GM12891 (cell line): ENCODE results near the gene AP3S2.

Experiments
- PAX5 ChIP-seq: IDR thresholded peaks from 2 replicates; pipeline ENCODE4 v1.6.1; 2011; ENCODE audit warnings: low read length, moderate library complexity, mild to moderate bottlenecking; ENCODE audit not compliant: insufficient read depth, severe bottlenecking
- POLR2A ChIP-seq: IDR thresholded peaks from 2 replicates; pipeline ENCODE4 v1.6.1; 2011; ENCODE audit warnings: low read depth, low read length, control low read depth
- POLR2AphosphoS5 ChIP-seq: IDR thresholded peaks from 2 replicates; pipeline ENCODE4 v1.6.1; 2011; ENCODE audit warnings: low read depth, low read length, control low read depth
- SPI1 ChIP-seq: IDR thresholded peaks from 2 replicates; pipeline ENCODE4 v1.6.1; 2011; ENCODE audit warnings: low read depth, low read length, control low read depth
- TAF1 ChIP-seq: IDR thresholded peaks from 2 replicates; pipeline ENCODE4 v1.6.1; 2011; ENCODE audit warnings: low read depth, low read length, control low read depth

DNA sequence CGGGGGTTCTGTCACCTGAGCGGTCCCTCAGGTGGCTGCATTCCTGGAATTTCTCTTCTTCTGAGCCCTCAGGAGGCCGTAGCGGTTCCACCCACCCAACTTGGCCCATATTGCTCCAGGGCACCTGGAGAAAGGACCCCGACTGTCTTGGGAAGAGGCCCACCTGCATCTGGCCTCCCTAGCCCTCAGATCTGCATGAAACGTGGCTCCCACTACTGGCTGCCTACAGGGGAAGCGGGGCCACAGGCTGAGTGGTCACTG lies 69.3 kb downstream of the AP3S2 start:
- TF ChIP-seq POLR2A (no peak), TAF1 (no peak), POLR2AphosphoS5 (no peak), PAX5 (no peak), SPI1 (no peak)
